Measurements from ENCODE around the gene KIAA0232.
"Not testable (repeated sequence)": the region's sequence is repeated elsewhere in the genome, so short reads cannot be mapped to it uniquely, and the experiment has no call there.

Gene KIAA0232

GRCh38 chr4:6782147-6782845, at the start of gene KIAA0232:
KIAA0232 (plus strand) TSS chr4:6782727; CDS start chr4:6824454, 41,727 bp downstream.
- DNase-seq: peak; percentile 18

GRCh38 chr4:6733358-6734164, 49.0 kb upstream of the KIAA0232 start:
- no peak for DNase-seq

GRCh38 chr4:6734165-6734786, 48.3 kb upstream of the KIAA0232 start:
- no peak for DNase-seq

DNA sequence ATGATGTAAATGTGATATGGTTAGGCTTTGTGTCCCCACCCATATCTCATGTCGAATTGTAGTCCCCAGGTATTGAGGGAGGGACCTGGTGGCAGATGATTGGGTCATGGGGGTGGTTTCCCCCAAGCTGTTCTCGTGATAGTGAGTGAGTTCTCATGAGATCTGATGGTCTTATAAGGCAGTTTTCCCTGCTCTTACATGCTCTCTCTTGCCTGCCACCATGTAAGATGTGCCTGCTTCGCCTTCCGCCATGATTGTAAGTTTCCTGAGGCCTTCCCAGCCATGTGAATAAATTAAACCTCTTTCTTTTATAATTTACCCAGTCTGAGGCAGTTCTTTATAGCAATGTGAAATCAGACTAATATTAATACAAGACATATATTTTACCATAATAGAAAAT, 42.6 kb upstream of the KIAA0232 start:
- DNase-seq: no peak

DNA sequence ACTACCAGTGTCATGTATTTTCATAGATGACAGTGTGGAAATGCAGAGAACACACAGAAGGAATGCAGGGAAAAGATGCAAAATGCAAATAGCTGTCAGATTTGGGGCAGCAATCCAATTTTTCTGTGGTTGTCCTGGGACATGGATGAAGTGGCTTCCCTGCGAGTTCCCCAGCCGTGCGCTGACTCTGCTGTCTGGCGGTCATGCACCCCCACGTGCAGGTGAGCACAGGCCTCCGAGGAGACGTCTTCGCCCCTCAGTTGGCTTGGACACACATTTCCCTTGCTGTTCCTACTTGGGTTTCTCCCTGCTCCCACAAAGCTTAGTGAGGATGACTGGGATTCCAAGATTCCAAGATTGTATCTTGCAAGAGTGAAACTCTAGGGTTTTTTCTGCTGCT, 42.2 kb upstream of the KIAA0232 start:
- no peak for DNase-seq

DNA sequence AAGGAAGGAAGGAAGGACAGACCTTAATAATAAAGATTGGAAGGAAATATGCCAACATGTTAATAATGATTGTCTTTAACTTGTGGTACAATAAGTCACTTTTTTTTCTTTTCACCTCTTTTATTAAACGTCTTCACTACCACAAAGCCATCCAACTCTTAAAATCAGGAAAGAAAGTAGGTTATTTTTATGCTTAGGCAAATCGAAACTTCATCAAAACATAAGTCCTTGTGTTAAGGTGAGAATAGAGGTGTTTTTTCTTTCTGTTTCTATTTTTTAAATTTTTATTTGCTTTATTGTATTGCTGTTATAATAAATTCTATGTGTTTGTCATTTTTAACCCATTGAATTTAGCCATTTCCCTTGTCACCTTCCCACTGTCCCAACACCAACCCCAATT, 40.0 kb upstream of the KIAA0232 start:
- no peak for DNase-seq

GRCh38 chr4:6742989-6743388, 39.5 kb upstream of the KIAA0232 start:
- DNase-seq: no peak

GRCh38 chr4:6746721-6747293, 35.7 kb upstream of the KIAA0232 start:
- DNase-seq: no peak

- DNase-seq: no peak
Measured at GRCh38 chr4:6747294-6748051, 35.1 kb upstream of the KIAA0232 start.

DNA sequence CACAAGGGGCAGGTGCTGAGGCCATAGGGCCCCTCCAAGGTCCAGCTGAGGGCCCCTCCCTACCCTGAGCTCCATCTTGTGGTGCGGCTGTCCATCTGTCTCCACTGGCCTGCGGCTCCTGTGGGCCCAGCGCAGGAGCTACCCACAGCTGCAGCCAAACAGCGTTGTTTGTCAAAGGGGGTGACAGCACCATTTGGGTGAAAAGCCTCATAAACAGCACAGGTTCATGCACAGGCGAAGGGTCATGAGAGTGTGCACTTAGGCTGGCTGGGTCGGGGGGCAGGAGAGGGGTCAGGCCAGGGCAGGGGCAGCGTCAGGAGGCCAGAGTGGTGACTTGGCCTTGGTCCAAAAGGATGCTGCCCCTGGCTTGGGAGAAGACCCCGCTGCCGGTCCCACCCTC, 34.2 kb upstream of the KIAA0232 start:
- DNase-seq: no peak

GRCh38 chr4:6749340-6750171, 33.0 kb upstream of the KIAA0232 start:
- DNase-seq: no peak

GRCh38 chr4:6750286-6751221, 32.0 kb upstream of the KIAA0232 start:
- no peak for DNase-seq

GRCh38 chr4:6751611-6752485, 30.7 kb upstream of the KIAA0232 start:
- DNase-seq: no peak

DNA sequence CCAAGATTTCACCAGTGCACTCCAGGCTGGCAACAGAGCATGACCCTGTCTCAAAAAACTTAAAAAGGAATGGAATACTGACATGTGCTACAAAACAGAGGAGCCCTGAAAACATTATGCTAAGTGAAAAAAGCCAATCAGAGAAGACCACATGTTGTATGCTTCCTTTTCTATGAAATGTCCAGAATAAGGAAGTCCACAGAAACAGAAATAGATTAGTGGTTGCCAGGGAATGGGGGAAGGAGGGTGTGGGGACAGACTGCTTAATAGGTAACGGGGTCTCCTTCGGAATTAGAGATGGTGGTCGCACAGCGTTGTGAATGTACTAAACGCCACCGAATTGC, 30.1 kb upstream of the KIAA0232 start:
- DNase-seq: no peak

DNA sequence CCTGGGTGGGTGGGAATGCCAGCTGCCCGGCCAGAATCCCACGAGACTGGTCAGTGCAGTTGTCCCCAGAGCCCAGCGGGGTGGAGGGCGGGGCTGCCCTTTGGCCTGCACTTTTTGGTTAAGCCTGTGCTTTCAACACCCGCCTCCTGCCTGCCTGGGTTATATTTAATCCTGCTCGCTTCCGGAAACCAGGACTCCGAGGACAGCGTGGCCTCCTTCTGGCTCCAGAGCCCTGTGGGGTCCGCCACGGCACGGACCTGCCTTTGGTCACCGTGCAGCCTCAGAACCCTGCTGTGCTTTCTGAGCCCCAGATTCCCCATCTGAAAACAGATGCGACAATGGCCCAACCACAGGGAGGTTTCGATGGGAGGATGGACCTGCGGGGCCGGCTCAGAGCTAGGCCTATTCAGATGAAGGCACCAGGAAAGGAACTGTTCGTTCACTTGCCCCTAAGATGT, 29.4 kb upstream of the KIAA0232 start:
- DNase-seq: no peak

- no peak for DNase-seq
Measured at GRCh38 chr4:6753891-6754290, 28.6 kb upstream of the KIAA0232 start.

DNA sequence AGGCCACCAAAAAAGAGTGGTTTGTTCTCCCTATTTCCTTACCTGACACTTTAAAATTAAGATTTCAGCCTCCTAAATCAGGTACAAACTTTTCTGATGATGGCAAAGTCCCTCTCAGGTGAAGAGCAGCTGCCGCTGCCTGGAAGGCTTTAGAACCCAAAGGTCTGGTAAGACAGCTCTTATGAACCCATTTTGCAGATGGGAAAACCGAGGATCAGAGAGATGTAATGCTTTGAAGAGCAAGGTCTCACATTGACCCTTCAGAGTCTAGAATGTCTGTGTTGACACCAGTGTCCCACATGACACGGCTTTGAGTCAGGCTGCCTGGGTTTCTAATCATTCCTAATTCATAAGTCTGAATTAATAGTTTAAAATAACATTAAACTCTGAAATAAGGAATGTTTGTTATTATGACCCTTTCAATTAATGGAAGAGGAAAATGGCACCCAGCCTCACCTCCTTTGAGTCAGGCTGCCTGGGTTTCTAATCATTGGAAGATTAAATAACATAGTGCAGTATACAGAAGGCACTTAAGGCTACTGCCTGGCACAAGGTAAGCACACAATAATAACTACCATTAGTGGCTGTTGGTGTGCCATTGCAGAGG, 27.9 kb upstream of the KIAA0232 start:
- no peak for DNase-seq

GRCh38 chr4:6755088-6755753, 27.3 kb upstream of the KIAA0232 start:
- DNase-seq: no peak

- not testable (repeated sequence) for DNase-seq
Measured at GRCh38 chr4:6756345-6756744, 26.2 kb upstream of the KIAA0232 start.
